Gastroesophageal sphincter (tissue), 4 donors: Measurements from ENCODE around the gene ATOH7. TPM values are rescaled to one million over a fixed set of nuclear protein-coding genes. Genes with fewer than 3 reads are reported as not detected.
"Not testable (repeated sequence)": the region's sequence is repeated elsewhere in the genome, so short reads cannot be mapped to it uniquely, and the experiment has no call there.

Experiments
- ATAC-seq: fragments of 150-250 bp; one replicate; pipeline ENCODE4 v1.9.1; 2016; ENCODE audit warnings: mild to moderate bottlenecking, moderate library complexity
- H3K27ac ChIP-seq, 4 donors: fragments of 200-600 bp; sonication (generic) in 3 of 4; 1 replicate in 3 of 4; 2 replicates in 1 of 4; pipeline ENCODE4 v1.5.1; 2016 to 2019
- H3K27me3 ChIP-seq: fragments of 200-600 bp; sonication (generic); one replicate; pipeline ENCODE4 v1.5.1; 2019
- H3K36me3 ChIP-seq, 2 donors: fragments of 200-600 bp; sonication (generic); one replicate each; pipeline ENCODE4 v1.5.1; 2019; ENCODE audit warnings: control low read depth in 1 of 2
- H3K4me1 ChIP-seq, 3 donors: fragments of 200-600 bp; sonication (generic); 1 replicate in 2 of 3; 2 replicates in 1 of 3; pipeline ENCODE4 v1.5.1; 2016 to 2019; ENCODE audit warnings: control low read depth in 2 of 3
- H3K4me3 ChIP-seq, 2 donors: fragments of 200-600 bp; sonication (generic); one replicate each; pipeline ENCODE4 v1.5.1; 2019; ENCODE audit warnings: mild to moderate bottlenecking in 1 of 2, moderate library complexity in 1 of 2
- H3K9me3 ChIP-seq, 3 donors: fragments of 200-600 bp; sonication (generic); one replicate each; pipeline ENCODE4 v1.5.1; 2017 to 2019; ENCODE audit warnings: control low read depth in 2 of 3
- CTCF ChIP-seq, 4 experiments: fragments of 200-600 bp in 2 of 4; fragments of 450-650 bp in 2 of 4; sonication (generic) in 1 of 4; IDR thresholded peaks; one replicate each; pipeline ENCODE4 v1.5.1; 2017 to 2019; ENCODE audit warnings: antibody characterized with exemption in 4 of 4, mild to moderate bottlenecking in 2 of 4, moderate library complexity in 2 of 4
- EP300 ChIP-seq: sonication (generic); formaldehyde crosslinking; IDR thresholded peaks from one replicate; pipeline ENCODE4 v1.6.1; 2017; ENCODE audit warnings: antibody characterized with exemption, mild to moderate bottlenecking
- POLR2A ChIP-seq, 2 donors: fragments of 450-650 bp; IDR thresholded peaks; one replicate each; pipeline ENCODE4 v1.6.1; 2017; ENCODE audit warnings: antibody characterized with exemption in 2 of 2, mild to moderate bottlenecking in 2 of 2, moderate library complexity in 1 of 2
- POLR2AphosphoS5 ChIP-seq: sonication (generic); formaldehyde crosslinking; IDR thresholded peaks from one replicate; pipeline ENCODE4 v1.6.1; 2017; ENCODE audit warnings: antibody characterized with exemption
- WGBS, 2 donors: methylation state at CpG; one replicate each; pipeline ENCODE4 v1.1.5; 2018; ENCODE audit warnings: low coverage in 1 of 2; 5-methylcytosine and 5-hydroxymethylcytosine counted together
- total RNA-seq, 4 donors: library from RNA; depleted of rRNA; stranded (reverse); fragments of >200 nt; gene quantifications; one replicate each; pipeline ENCODE4 v1.1.0, GENCODE V29; 2016

The ATOH7 gene
- total RNA-seq, 4 donors from 2014 or later, result 0.35 TPM; not detected in 3

GRCh38 chr10:68212721-68213352 lies 19.1 kb downstream of the ATOH7 start:
- TF ChIP-seq CTCF (IDR thresholded peaks at IDR 0.05) (peak; percentile 44 to 60 (median 49)), EP300 (no peak), POLR2A (IDR thresholded peaks at IDR 0.05) (no peak), POLR2AphosphoS5 (no peak)
- no peaks in the 10 kb centered on the region for H3K27me3 ChIP-seq
- H3K36me3 ChIP-seq, result no peaks in the 10 kb centered on the region
- ATAC-seq, result peak; percentile 25
- H3K9me3 ChIP-seq, result no peaks in the 10 kb centered on the region
- no peak overlapping the region for H3K27ac ChIP-seq
- H3K4me3 ChIP-seq, result no peak overlapping the region
- no peaks in the 10 kb centered on the region for H3K4me1 ChIP-seq
- WGBS, 2 donors, result 17 to 62% methylated on average over 3 to 6 of the region's 8 CpGs

DNA sequence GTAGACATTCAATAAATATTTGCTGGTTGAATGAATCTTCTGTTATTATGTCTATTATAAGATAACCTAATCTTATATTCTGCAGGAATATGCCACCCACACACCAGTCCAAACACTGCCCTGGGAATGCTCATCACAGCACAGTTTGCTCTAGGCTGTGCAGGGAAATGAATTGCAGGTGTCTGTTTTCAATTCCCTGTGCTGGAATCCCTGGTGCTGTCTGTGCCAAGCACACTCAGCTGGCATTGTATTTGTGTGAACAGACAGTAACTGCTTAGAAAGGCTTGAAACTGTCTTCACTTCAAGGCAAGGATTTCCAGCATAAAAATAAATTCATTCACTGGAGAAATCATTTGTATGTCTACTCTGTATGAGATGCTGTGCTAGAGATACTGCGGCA lies 20.2 kb downstream of the ATOH7 start:
- ATAC-seq, result no peak
- no peak overlapping the region for H3K27ac ChIP-seq
- TF ChIP-seq POLR2AphosphoS5 (no peak), CTCF (IDR thresholded peaks at IDR 0.05) (no peak), EP300 (no peak), POLR2A (IDR thresholded peaks at IDR 0.05) (no peak)
- no peak overlapping the region for H3K4me3 ChIP-seq
- no peaks in the 10 kb centered on the region for H3K27me3 ChIP-seq
- no peaks in the 10 kb centered on the region for H3K36me3 ChIP-seq
- 29 to 53% methylated on average over 1 of the region's 1 CpG for WGBS, 2 donors
- no peaks in the 10 kb centered on the region for H3K4me1 ChIP-seq
- no peaks in the 10 kb centered on the region for H3K9me3 ChIP-seq

DNA sequence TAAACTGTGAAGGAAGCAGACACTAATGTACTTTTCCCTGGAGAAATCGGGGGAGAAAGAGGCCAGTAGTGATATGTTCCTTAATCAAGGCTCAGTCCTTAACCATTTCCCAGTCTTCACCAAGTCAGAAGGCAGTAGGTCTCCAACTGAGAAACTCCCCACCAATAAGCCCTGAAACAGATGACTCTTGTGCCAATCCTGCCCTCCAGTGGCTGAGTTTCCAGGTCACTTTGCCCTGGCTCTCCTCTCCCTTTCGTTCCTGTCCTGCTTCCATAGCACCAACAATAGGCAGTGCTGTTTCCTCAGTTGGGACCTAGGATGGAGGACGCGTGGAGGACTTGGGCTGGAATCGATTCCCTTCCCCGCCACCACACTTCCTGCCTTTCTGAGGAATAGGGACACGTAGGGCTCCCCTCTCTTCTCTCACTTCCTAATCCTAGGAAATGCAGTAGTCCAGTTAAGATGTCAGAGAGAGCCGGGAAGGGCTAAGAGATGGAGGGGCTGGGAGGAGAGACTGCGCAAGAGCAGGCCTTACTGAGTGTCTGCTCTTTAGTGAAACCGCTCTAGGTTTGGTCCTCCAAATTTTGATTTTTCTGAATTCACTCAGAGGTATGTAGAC lies 23.4 kb downstream of the ATOH7 start:
- no peak for ATAC-seq
- Histone ChIP-seq H3K27ac (no peak overlapping the region), H3K36me3 (no peaks in the 10 kb centered on the region), H3K4me3 (no peak overlapping the region), H3K27me3 (no peaks in the 10 kb centered on the region), H3K9me3 (no peaks in the 10 kb centered on the region), H3K4me1 (no peaks in the 10 kb centered on the region)
- WGBS, 2 donors, result 60 to 79% methylated on average over 2 to 7 of the region's 10 CpGs
- TF ChIP-seq EP300 (no peak), POLR2AphosphoS5 (no peak), CTCF (IDR thresholded peaks at IDR 0.05) (no peak), POLR2A (IDR thresholded peaks at IDR 0.05) (no peak)

DNA sequence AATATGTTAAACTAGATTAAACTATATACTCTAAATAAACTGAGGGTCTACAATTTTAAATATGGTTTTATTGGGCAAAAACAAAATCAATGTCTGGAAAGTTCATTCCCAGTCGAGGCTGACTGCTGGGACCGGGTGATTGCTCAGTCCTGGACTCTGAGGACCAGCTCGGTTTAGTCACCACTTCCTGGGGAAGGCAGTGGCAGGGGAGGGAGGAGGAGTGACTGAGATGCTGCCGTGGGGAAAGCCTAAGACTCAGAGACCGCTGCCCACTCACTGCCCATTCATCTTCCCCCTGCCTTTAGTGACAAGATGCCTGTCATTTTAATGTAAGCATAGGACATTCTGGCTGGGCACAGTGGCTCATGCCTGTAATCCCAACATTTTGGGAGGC lies 29.0 kb downstream of the ATOH7 start:
- no peaks in the 10 kb centered on the region for H3K9me3 ChIP-seq
- no peaks in the 10 kb centered on the region for H3K4me1 ChIP-seq
- no peaks in the 10 kb centered on the region for H3K36me3 ChIP-seq
- ATAC-seq, result no peak
- peaks cover 11% of the 10 kb centered on the region for H3K27me3 ChIP-seq
- WGBS, 2 donors, result 20 to 36% methylated on average over 2 to 5 of the region's 5 CpGs
- H3K4me3 ChIP-seq, result no peak overlapping the region
- TF ChIP-seq CTCF (IDR thresholded peaks at IDR 0.05) (no peak), POLR2A (IDR thresholded peaks at IDR 0.05) (no peak), EP300 (no peak), POLR2AphosphoS5 (no peak)
- no peak overlapping the region for H3K27ac ChIP-seq

DNA sequence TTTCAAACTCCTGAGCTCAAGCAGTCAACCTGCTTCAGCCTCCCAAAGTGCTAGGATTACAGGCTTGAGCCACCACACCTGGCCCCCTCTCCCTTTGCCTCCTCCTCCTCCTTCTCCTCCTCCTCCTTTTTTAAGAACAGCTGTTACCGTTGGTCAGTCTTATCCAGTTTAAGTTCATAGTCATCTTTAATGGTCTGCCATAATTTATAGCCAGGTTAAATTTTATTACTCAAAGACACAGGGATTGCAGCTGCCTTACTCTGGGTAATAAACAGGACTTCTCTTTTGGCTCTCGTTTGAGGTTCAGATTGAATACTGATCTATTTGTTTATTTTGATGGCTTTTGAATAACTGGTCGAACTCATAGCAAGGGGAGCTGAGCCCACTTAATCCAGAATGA lies 35.2 kb downstream of the ATOH7 start:
- H3K27me3 ChIP-seq, result peaks cover 11% of the 10 kb centered on the region
- ATAC-seq, result no peak
- no peak overlapping the region for H3K27ac ChIP-seq
- H3K4me1 ChIP-seq, result no peaks in the 10 kb centered on the region
- no peaks in the 10 kb centered on the region for H3K36me3 ChIP-seq
- WGBS, 2 donors, result 28 to 30% methylated on average over 3 of the region's 3 CpGs
- H3K9me3 ChIP-seq, result no peaks in the 10 kb centered on the region
- H3K4me3 ChIP-seq, result no peak overlapping the region
- no peak for TF ChIP-seq EP300
- TF ChIP-seq POLR2AphosphoS5, result no peak
- no peak for TF ChIP-seq POLR2A (IDR thresholded peaks at IDR 0.05)
- no peak for TF ChIP-seq CTCF (IDR thresholded peaks at IDR 0.05)

- not testable (repeated sequence) for H3K27ac ChIP-seq, ATAC-seq, H3K4me1 ChIP-seq, H3K36me3 ChIP-seq, H3K4me3 ChIP-seq, H3K9me3 ChIP-seq
- H3K27me3 ChIP-seq, result peaks cover 11% of the 10 kb centered on the region
- WGBS, 2 donors, result 90 to 100% methylated on average over 2 of the region's 2 CpGs
Observed at GRCh38 chr10:68195776-68196175, 36.1 kb downstream of the ATOH7 start.
